B cell (primary cell): ENCODE measurements around the gene BECN2. TPM values are rescaled to one million over a fixed set of nuclear protein-coding genes. Genes with fewer than 3 reads are reported as not detected.

ENCODE experiments used
- ATAC-seq: fragments of 200-7000 bp; cut with Tn5 transposase; one replicate; pipeline ENCODE4 v1.10.0; 2021; ENCODE audit warnings: low read depth, mild to moderate bottlenecking, moderate number of reproducible peaks, moderate library complexity
- CTCF ChIA-PET: fragments of 350-600 bp; sonication (Branson Sonifier 250); formaldehyde crosslinking; loops from one replicate; lab custom pipeline; 2021; ENCODE audit warnings: antibody characterized with exemption, inconsistent platforms; lab: Charles Lee
- POLR2A ChIA-PET: fragments of 350-600 bp; sonication (Branson Sonifier 250); formaldehyde crosslinking; loops from one replicate; lab custom pipeline; 2021; ENCODE audit warnings: antibody characterized with exemption; lab: Charles Lee
- DNase-seq: peaks from one replicate; pipeline ENCODE4 v3.0.0; 2013
- H2AFZ ChIP-seq: 2 replicates; pipeline ENCODE4 v1.6.1; 2012; ENCODE audit warnings: mild to moderate bottlenecking, low read depth, low read length; ENCODE audit not compliant: insufficient read depth, poor library complexity, severe bottlenecking
- H3K27ac ChIP-seq, 2 donors: 1 replicate in 1 of 2; 2 replicates in 1 of 2; pipeline ENCODE4 v1.5.1; 2012 to 2013; ENCODE audit warnings: low read length in 2 of 2, mild to moderate bottlenecking in 2 of 2, moderate library complexity in 1 of 2
- H3K27me3 ChIP-seq, 4 experiments: fragments of 200-600 bp in 1 of 4; sonication (generic) in 1 of 4; replicated peaks in 1 of 4; 1 replicate in 2 of 4; 2 replicates in 2 of 4; pipeline versions ENCODE4 v1.6.1 to v1.7.0; 2013 to 2016; ENCODE audit warnings: low read length in 3 of 4, mild to moderate bottlenecking in 2 of 4, mixed read lengths in 1 of 4, moderate library complexity in 1 of 4; ENCODE audit not compliant: insufficient read depth in 4 of 4, control insufficient read depth in 3 of 4; ENCODE audit errors: control extremely low read depth in 1 of 4
- H3K36me3 ChIP-seq, 2 experiments: replicated peaks in 1 of 2; 1 replicate in 1 of 2; 2 replicates in 1 of 2; pipeline versions ENCODE4 v1.6.1 to v1.7.1; 2013; ENCODE audit warnings: low read length in 1 of 2; ENCODE audit not compliant: insufficient read depth in 2 of 2, control insufficient read depth in 1 of 2; ENCODE audit errors: control extremely low read depth in 1 of 2, extremely low read depth in 1 of 2
- H3K4me1 ChIP-seq, 2 donors: fragments of 200-600 bp in 1 of 2; sonication (generic) in 1 of 2; 1 replicate in 1 of 2; 2 replicates in 1 of 2; pipeline versions ENCODE4 v1.5.1 to v1.6.1; 2013 to 2017; ENCODE audit warnings: low read length in 2 of 2; ENCODE audit not compliant: control insufficient read depth in 2 of 2, insufficient read depth in 2 of 2
- H3K4me2 ChIP-seq: replicated peaks from 2 replicates; pipeline ENCODE3; 2012; ENCODE audit warnings: mild to moderate bottlenecking, low read depth, low read length; ENCODE audit not compliant: poor library complexity, severe bottlenecking
- H3K4me3 ChIP-seq, 5 experiments: fragments of 200-600 bp in 1 of 5; sonication (generic) in 1 of 5; 1 replicate in 3 of 5; 2 replicates in 2 of 5; pipeline versions ENCODE4 v1.5.1 to v1.7.0; 2011 to 2016; ENCODE audit warnings: low read length in 4 of 5, mild to moderate bottlenecking in 4 of 5, low read depth in 2 of 5, control low read depth in 1 of 5, moderate library complexity in 1 of 5; ENCODE audit not compliant: insufficient read depth in 1 of 5; ENCODE audit errors: control extremely low read depth in 1 of 5, extremely low read depth in 1 of 5
- H3K79me2 ChIP-seq: fragments of 200-600 bp; sonication (generic); one replicate; pipeline ENCODE4 v1.6.0; 2016; ENCODE audit warnings: low read length; ENCODE audit not compliant: control insufficient read depth, insufficient read depth
- H3K9ac ChIP-seq: fragments of 200-600 bp; sonication (generic); 2 replicates; pipeline ENCODE4 v1.6.1; 2017; ENCODE audit warnings: mild to moderate bottlenecking, low read length, moderate library complexity
- H3K9me3 ChIP-seq, 3 donors: one replicate each; pipeline versions ENCODE4 v1.6.1 to v1.7.1; 2013; ENCODE audit warnings: low read length in 2 of 3; ENCODE audit not compliant: control insufficient read depth in 2 of 3, insufficient read depth in 1 of 3; ENCODE audit errors: control extremely low read depth in 1 of 3
- H4K20me1 ChIP-seq: 2 replicates; pipeline ENCODE4 v1.6.0; 2012; ENCODE audit warnings: mild to moderate bottlenecking, low read length; ENCODE audit not compliant: insufficient read depth, control insufficient read depth, poor library complexity, severe bottlenecking
- H3K27ac Mint-ChIP-seq: one replicate; pipeline ENCODE4 v1.8.0; 2021; ENCODE audit warnings: mixed read lengths
- H3K27me3 Mint-ChIP-seq: one replicate; pipeline ENCODE4 v1.8.0; 2021; ENCODE audit warnings: mixed read lengths
- H3K4me1 Mint-ChIP-seq: one replicate; pipeline ENCODE4 v1.8.0; 2021; ENCODE audit warnings: mixed read lengths
- H3K4me3 Mint-ChIP-seq: one replicate; pipeline ENCODE4 v1.8.0; 2021; ENCODE audit warnings: mixed read lengths
- H3K9me3 Mint-ChIP-seq: one replicate; pipeline ENCODE4 v1.8.0; 2022; ENCODE audit warnings: mixed read lengths; ENCODE audit not compliant: insufficient read depth
- EZH2 ChIP-seq: IDR thresholded peaks from 2 replicates; pipeline ENCODE4 v1.6.1; 2012; ENCODE audit warnings: borderline replicate concordance, low read depth, mild to moderate bottlenecking, moderate library complexity, low read length; ENCODE audit not compliant: insufficient read depth, poor library complexity, severe bottlenecking
- WGBS: methylation state at CpG from one replicate; pipeline ENCODE4 v1.1.5; 2013; ENCODE audit warnings: missing lambda C conversion rate; ENCODE audit not compliant: insufficient coverage; 5-methylcytosine and 5-hydroxymethylcytosine counted together
- intact Hi-C: fragments of 100-400 bp; cut with micrococcal nuclease; formaldehyde crosslinking; loops from one replicate; pipeline ENCODE4 v1.10.0; 2022
- polyA plus RNA-seq: library from polyadenylated mRNA; depleted of rRNA; stranded (reverse); fragments of >200 nt; gene quantifications from 2 replicates; pipeline ENCODE4 v1.2.3, GENCODE V29; 2012
- total RNA-seq, 2 donors: library from RNA; stranded (reverse); fragments of 120-200 nt in 1 of 2; gene quantifications; 1 replicate in 1 of 2; 2 replicates in 1 of 2; pipeline versions ENCODE4 v1.2.3 to v1.2.4, GENCODE V29; 2013 to 2022
- TF ChIP-seq, protein P1 (sequence below): fragments of 200-600 bp; IDR thresholded peaks from one replicate; pipeline ENCODE4 v1.8.0; 2022; ENCODE audit warnings: antibody characterized with exemption, mild to moderate bottlenecking

BECN2 gene
- total and polyA plus RNA-seq, 2 donors (not counting 1 experiment from before 2014, with no cell fraction given), result not detected

DNA sequence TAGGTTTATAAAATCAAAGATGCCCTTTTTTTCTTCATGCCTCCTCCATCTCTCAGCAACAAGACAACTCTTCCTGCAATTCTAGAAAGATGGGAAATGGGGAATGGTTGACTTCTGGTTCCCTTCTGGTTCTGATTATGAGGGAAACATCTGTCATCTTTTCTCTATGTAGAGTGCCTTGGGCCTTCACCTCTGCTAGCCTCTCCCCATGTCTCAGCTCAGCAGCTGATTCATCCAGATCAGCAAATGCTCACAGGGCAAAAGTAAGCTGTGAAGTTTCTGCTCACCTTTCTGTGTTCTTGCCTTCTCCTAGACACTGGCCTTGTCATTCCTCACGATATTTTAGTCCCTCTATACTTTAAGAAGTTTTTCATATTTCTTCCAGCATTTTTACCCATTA, 17.8 kb upstream of the BECN2 start:
- intact Hi-C loops, result no loop called here
- Histone ChIP-seq H3K27ac (no peak overlapping the region), H2AFZ (no peak overlapping the region), H3K79me2 (no peaks in the 10 kb centered on the region), H3K27me3 (no peaks in the 10 kb centered on the region), H3K4me2 (no peak overlapping the region), H3K9me3 (peaks cover 0 to 6% (median 0%) of the 10 kb centered on the region in 3 donors), H3K4me3 (no peak overlapping the region), H3K4me1 (no peaks in the 10 kb centered on the region), H3K36me3 (no peaks in the 10 kb centered on the region), H4K20me1 (no peaks in the 10 kb centered on the region), H3K9ac (no peak overlapping the region)
- Mint-ChIP-seq H3K9me3 (peaks cover 5% of the 10 kb centered on the region), H3K27ac (no peak overlapping the region), H3K4me3 (no peak overlapping the region), H3K4me1 (no peaks in the 10 kb centered on the region), H3K27me3 (no peaks in the 10 kb centered on the region)
- no peak for DNase-seq
- ChIA-PET CTCF (no interaction called here), POLR2A (no interaction called here)
- no CpG with 5 or more reads among the region's 1 CpG for WGBS
- TF ChIP-seq, protein P1, sequence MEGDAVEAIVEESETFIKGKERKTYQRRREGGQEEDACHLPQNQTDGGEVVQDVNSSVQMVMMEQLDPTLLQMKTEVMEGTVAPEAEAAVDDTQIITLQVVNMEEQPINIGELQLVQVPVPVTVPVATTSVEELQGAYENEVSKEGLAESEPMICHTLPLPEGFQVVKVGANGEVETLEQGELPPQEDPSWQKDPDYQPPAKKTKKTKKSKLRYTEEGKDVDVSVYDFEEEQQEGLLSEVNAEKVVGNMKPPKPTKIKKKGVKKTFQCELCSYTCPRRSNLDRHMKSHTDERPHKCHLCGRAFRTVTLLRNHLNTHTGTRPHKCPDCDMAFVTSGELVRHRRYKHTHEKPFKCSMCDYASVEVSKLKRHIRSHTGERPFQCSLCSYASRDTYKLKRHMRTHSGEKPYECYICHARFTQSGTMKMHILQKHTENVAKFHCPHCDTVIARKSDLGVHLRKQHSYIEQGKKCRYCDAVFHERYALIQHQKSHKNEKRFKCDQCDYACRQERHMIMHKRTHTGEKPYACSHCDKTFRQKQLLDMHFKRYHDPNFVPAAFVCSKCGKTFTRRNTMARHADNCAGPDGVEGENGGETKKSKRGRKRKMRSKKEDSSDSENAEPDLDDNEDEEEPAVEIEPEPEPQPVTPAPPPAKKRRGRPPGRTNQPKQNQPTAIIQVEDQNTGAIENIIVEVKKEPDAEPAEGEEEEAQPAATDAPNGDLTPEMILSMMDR, result no peak
- TF ChIP-seq EZH2, result no peak
- no peak for ATAC-seq

DNA sequence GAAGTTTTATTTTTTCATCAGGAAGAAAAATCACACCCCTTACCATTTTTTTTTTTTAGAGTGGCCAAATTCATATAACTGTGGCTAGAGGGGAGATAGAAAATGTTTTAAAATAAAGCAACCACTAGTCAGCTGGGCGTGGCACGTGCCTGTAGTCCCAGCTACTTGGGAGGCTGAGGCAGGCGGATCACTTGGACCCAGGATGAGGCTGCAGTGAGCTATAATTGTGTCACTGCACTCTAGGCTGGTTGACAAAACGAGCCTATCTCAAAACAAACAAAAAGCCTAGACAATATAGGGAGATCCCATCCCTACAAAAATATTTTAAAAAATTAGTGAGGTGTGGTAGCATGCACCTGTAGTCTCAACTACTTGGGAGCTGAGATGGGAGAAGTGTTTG, 14.8 kb upstream of the BECN2 start:
- Histone ChIP-seq H3K36me3 (no peaks in the 10 kb centered on the region), H3K4me2 (no peak overlapping the region), H3K4me3 (no peak overlapping the region), H3K4me1 (no peaks in the 10 kb centered on the region), H3K27ac (no peak overlapping the region), H2AFZ (no peak overlapping the region), H3K27me3 (peaks cover 0 to 2% (median 0%) of the 10 kb centered on the region in 4 experiments), H3K9me3 (peaks cover 0 to 6% (median 0%) of the 10 kb centered on the region in 3 donors), H4K20me1 (no peaks in the 10 kb centered on the region), H3K9ac (no peak overlapping the region), H3K79me2 (no peaks in the 10 kb centered on the region)
- POLR2A ChIA-PET, result no interaction called here
- Mint-ChIP-seq H3K27ac (no peak overlapping the region), H3K4me3 (no peak overlapping the region), H3K27me3 (peaks cover 4% of the 10 kb centered on the region), H3K4me1 (no peaks in the 10 kb centered on the region), H3K9me3 (peaks cover 5% of the 10 kb centered on the region)
- CTCF ChIA-PET, result no interaction called here
- no peak for ATAC-seq
- no peak for TF ChIP-seq EZH2
- TF ChIP-seq, protein P1, result no peak
- no peak for DNase-seq
- intact Hi-C loops, result no loop called here
- no CpG with 5 or more reads among the region's 4 CpGs for WGBS
